ENCODE results near the gene GLIPR1L2.
"Not testable (repeated sequence)": the region's sequence is repeated elsewhere in the genome, so short reads cannot be mapped to it uniquely, and the experiment has no call there.

Gene GLIPR1L2

DNA sequence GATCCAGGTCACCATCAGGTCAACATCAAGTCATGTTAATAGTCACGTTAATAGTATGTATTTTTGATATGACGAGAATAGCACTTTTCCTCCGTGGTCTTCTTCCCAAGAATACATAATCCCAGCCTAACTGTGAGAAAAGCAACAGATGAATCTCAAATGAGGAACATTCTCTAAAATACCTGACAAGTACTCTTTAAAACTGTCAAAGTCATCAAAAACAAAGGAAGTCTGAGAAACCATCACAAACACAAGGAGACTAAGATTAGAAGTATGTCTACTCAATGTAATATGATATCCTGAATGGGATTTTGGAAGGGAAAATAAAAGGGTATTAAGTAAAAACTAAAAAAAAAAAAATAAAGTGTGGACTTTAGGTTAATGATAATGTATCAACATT is 52.8 kb downstream of the GLIPR1L2 start:
- Histone ChIP-seq H3K4me1 (ENCODE audit: low read length) (no peaks in the 10 kb centered on the region), H3K4me2 (ENCODE audit: low read depth, low read length) (no peak overlapping the region), H3K9me3 (replicated peaks; ENCODE audit: insufficient read depth, low read length) (no peaks in the 10 kb centered on the region), H3K4me3 (ENCODE audit: low read length) (no peak overlapping the region), H3K36me3 (replicated peaks; ENCODE audit: insufficient read depth, low read length) (no peaks in the 10 kb centered on the region), H3K27ac (ENCODE audit: low read length) (no peak overlapping the region), H3K27me3 (replicated peaks; ENCODE audit: insufficient read depth, low read length) (no peaks in the 10 kb centered on the region), H3K79me2 (ENCODE audit: low read length) (no peaks in the 10 kb centered on the region), H2AFZ (ENCODE audit: low read length) (no peak overlapping the region), H3F3A (ENCODE audit: insufficient read depth, low read length) (no peaks in the 10 kb centered on the region), H4K20me1 (ENCODE audit: insufficient read depth, low read length) (no peaks in the 10 kb centered on the region), H3K9me2 (replicated peaks; ENCODE audit: insufficient read depth, low read length) (no peaks in the 10 kb centered on the region), H3K9ac (ENCODE audit: low read length) (no peak overlapping the region)
- TF ChIP-seq, protein P1, sequence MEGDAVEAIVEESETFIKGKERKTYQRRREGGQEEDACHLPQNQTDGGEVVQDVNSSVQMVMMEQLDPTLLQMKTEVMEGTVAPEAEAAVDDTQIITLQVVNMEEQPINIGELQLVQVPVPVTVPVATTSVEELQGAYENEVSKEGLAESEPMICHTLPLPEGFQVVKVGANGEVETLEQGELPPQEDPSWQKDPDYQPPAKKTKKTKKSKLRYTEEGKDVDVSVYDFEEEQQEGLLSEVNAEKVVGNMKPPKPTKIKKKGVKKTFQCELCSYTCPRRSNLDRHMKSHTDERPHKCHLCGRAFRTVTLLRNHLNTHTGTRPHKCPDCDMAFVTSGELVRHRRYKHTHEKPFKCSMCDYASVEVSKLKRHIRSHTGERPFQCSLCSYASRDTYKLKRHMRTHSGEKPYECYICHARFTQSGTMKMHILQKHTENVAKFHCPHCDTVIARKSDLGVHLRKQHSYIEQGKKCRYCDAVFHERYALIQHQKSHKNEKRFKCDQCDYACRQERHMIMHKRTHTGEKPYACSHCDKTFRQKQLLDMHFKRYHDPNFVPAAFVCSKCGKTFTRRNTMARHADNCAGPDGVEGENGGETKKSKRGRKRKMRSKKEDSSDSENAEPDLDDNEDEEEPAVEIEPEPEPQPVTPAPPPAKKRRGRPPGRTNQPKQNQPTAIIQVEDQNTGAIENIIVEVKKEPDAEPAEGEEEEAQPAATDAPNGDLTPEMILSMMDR (IDR thresholded peaks at IDR 0.05; ENCODE audit: low read length) = no peak
- TF ChIP-seq EZH2phosphoT487 (IDR thresholded peaks at IDR 0.05; ENCODE audit: low read length) (no peak), EZH2 (optimal IDR thresholded peaks at IDR 0.05; ENCODE audit: low read depth, low read length) (no peak)
- no peak for DNase-seq

DNA sequence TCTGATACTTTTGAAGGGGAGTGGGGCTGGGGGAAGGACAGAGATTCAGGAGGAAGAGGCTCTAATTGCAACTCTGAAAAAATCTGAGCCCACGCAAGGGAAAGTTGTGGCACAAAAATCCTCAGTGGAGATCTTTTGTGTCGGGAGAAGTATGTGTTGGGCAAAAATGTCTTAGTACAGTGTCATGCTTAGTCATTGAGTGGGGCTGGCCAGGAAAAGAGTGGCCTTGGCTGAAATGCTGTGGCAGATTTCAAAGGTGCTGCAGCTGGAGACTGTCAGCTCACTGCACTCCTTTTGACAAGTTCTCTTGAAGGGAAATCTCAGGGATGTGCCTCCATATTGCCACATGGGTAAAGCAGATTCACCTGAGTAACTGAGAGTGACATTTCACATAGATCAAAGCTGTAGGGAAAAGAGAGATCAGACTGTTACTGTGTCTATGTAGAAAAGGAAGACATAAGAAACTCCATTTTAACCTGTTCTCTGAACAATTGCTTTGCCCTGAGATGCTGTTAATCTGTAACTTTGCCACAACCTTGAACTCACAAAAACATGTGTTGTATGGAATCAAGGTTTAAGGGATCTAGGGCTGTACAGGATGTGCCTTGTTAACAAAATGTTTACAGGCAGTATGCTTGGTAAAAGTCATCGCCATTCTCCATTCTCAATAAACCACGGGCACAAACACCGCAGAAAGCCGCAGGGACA is 53.7 kb downstream of the GLIPR1L2 start:
- H3K27me3 ChIP-seq (replicated peaks; ENCODE audit: insufficient read depth, low read length) = no peaks in the 10 kb centered on the region
- H3K9me2 ChIP-seq (replicated peaks; ENCODE audit: insufficient read depth, low read length) = no peaks in the 10 kb centered on the region
- no peak overlapping the region for H3K4me2 ChIP-seq (ENCODE audit: low read depth, low read length)
- DNase-seq = no peak
- no peaks in the 10 kb centered on the region for H3K36me3 ChIP-seq (replicated peaks; ENCODE audit: insufficient read depth, low read length)
- H3K4me3 ChIP-seq (ENCODE audit: low read length) = no peak overlapping the region
- H3K4me1 ChIP-seq (ENCODE audit: low read length) = no peaks in the 10 kb centered on the region
- no peak overlapping the region for H2AFZ ChIP-seq (ENCODE audit: low read length)
- no peaks in the 10 kb centered on the region for H3K9me3 ChIP-seq (replicated peaks; ENCODE audit: insufficient read depth, low read length)
- no peaks in the 10 kb centered on the region for H3K79me2 ChIP-seq (ENCODE audit: low read length)
- no peak overlapping the region for H3K27ac ChIP-seq (ENCODE audit: low read length)
- no peaks in the 10 kb centered on the region for H3F3A ChIP-seq (ENCODE audit: insufficient read depth, low read length)
- no peaks in the 10 kb centered on the region for H4K20me1 ChIP-seq (ENCODE audit: insufficient read depth, low read length)
- H3K9ac ChIP-seq (ENCODE audit: low read length) = no peak overlapping the region
- no peak for TF ChIP-seq EZH2phosphoT487 (IDR thresholded peaks at IDR 0.05; ENCODE audit: low read length)
- TF ChIP-seq, protein P1 (IDR thresholded peaks at IDR 0.05; ENCODE audit: low read length) = no peak
- no peak for TF ChIP-seq EZH2 (optimal IDR thresholded peaks at IDR 0.05; ENCODE audit: low read depth, low read length)

DNA sequence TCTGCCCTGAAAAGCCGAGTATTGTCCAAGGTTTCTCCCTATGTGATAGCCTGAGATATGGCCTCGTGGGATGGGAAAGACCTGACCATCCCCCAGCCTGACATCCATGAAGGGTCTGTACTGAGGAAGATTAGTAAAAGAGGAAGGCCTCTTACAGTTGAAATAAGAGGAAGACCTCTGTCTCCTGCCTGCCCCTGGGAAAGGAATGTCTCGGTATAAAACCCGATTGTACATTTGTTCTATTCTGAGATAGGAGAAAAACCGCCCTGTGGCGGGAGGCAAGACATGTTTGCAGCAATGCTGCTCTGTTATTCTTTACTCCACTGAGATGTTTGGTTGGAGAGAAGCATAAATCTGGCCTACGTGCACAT is 54.2 kb downstream of the GLIPR1L2 start:
- not testable (repeated sequence) for H3K9ac ChIP-seq (ENCODE audit: low read length); H2AFZ ChIP-seq (ENCODE audit: low read length); H3K27me3 ChIP-seq (replicated peaks; ENCODE audit: insufficient read depth, low read length); H3K27ac ChIP-seq (ENCODE audit: low read length); H3K9me2 ChIP-seq (replicated peaks; ENCODE audit: insufficient read depth, low read length); H4K20me1 ChIP-seq (ENCODE audit: insufficient read depth, low read length); H3F3A ChIP-seq (ENCODE audit: insufficient read depth, low read length); H3K4me2 ChIP-seq (ENCODE audit: low read depth, low read length); H3K36me3 ChIP-seq (replicated peaks; ENCODE audit: insufficient read depth, low read length); H3K79me2 ChIP-seq (ENCODE audit: low read length); H3K9me3 ChIP-seq (replicated peaks; ENCODE audit: insufficient read depth, low read length); DNase-seq; H3K4me3 ChIP-seq (ENCODE audit: low read length); H3K4me1 ChIP-seq (ENCODE audit: low read length)

DNA sequence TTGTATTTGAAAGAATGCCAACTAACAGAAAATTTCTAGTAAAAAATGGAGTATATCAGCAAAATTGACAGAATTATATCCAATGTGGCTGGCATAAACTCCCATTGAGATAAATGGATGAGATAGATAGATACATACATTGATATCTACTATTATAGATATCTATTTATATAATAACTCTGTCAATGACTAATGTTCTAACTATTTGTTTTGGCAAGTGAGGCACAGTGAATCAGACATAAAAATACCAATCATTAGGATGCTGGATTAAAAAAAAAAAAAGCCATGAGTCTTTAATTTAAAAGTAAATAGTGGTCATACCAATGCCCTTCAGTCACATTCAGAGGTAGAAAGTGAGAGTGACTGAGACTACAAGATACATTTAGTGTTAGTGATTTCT is 56.0 kb downstream of the GLIPR1L2 start:
- DNase-seq = no peak
- no peaks in the 10 kb centered on the region for H3K36me3 ChIP-seq (replicated peaks; ENCODE audit: insufficient read depth, low read length)
- no peak overlapping the region for H3K27ac ChIP-seq (ENCODE audit: low read length)
- TF ChIP-seq, protein P1 (IDR thresholded peaks at IDR 0.05; ENCODE audit: low read length) = no peak
- TF ChIP-seq EZH2 (optimal IDR thresholded peaks at IDR 0.05; ENCODE audit: low read depth, low read length) (no peak), EZH2phosphoT487 (IDR thresholded peaks at IDR 0.05; ENCODE audit: low read length) (no peak)
- H3K9me2 ChIP-seq (replicated peaks; ENCODE audit: insufficient read depth, low read length) = no peaks in the 10 kb centered on the region
- H2AFZ ChIP-seq (ENCODE audit: low read length) = no peak overlapping the region
- H3K4me2 ChIP-seq (ENCODE audit: low read depth, low read length) = no peak overlapping the region
- no peaks in the 10 kb centered on the region for H3F3A ChIP-seq (ENCODE audit: insufficient read depth, low read length)
- H3K79me2 ChIP-seq (ENCODE audit: low read length) = no peaks in the 10 kb centered on the region
- no peaks in the 10 kb centered on the region for H3K4me1 ChIP-seq (ENCODE audit: low read length)
- H3K9me3 ChIP-seq (replicated peaks; ENCODE audit: insufficient read depth, low read length) = no peaks in the 10 kb centered on the region
- no peaks in the 10 kb centered on the region for H3K27me3 ChIP-seq (replicated peaks; ENCODE audit: insufficient read depth, low read length)
- H4K20me1 ChIP-seq (ENCODE audit: insufficient read depth, low read length) = no peaks in the 10 kb centered on the region
- no peak overlapping the region for H3K4me3 ChIP-seq (ENCODE audit: low read length)
- H3K9ac ChIP-seq (ENCODE audit: low read length) = no peak overlapping the region

Measured in MM.1S (cell line).